K562 (cell line): Measurements from ENCODE around the gene SUPT5H. TPM values are rescaled to one million over a fixed set of nuclear protein-coding genes. Genes with fewer than 3 reads are reported as not detected.

Source experiments
- CHAMP1 ChIP-seq: fragments of 450-650 bp; IDR thresholded peaks from 2 replicates; pipeline ENCODE4 v1.6.1; 2016; ENCODE audit warnings: mild to moderate bottlenecking
- CHD4 ChIP-seq: fragments of 200-600 bp; sonication (generic); IDR thresholded peaks from 3 replicates; pipeline ENCODE4 v1.6.1; 2012; ENCODE audit warnings: low read depth, mild to moderate bottlenecking, mixed read lengths, low read length, inconsistent platforms; ENCODE audit not compliant: insufficient read depth, insufficient replicate concordance, poor library complexity, severe bottlenecking
- FOXP4 ChIP-seq: sonication (generic); formaldehyde crosslinking; IDR thresholded peaks from 2 replicates; pipeline ENCODE4 v1.8.0; 2022; ENCODE audit warnings: mild to moderate bottlenecking, missing genetic modification reagents, borderline replicate concordance
- MEF2A ChIP-seq: IDR thresholded peaks from 2 replicates; pipeline ENCODE4 v1.6.1; 2011; ENCODE audit warnings: low read depth, mild to moderate bottlenecking, low read length, moderate library complexity; ENCODE audit not compliant: control insufficient read depth
- NFYB ChIP-seq: IDR thresholded peaks from 2 replicates; pipeline ENCODE4 v1.6.1; 2011; ENCODE audit warnings: mild to moderate bottlenecking, moderate library complexity; ENCODE audit not compliant: insufficient read length; ENCODE audit errors: extremely low read depth
- PRPF4 ChIP-seq: fragments of 200-400 bp; formaldehyde crosslinking; IDR thresholded peaks from one replicate; pipeline ENCODE4 v1.6.1; 2017; ENCODE audit warnings: low read length, low read depth, mild to moderate bottlenecking; ENCODE audit not compliant: insufficient read depth, poor library complexity, severe bottlenecking
- SIX5 ChIP-seq, 2 experiments: IDR thresholded peaks; 2 replicates each; pipeline ENCODE4 v1.6.1; 2011; ENCODE audit warnings: low read length in 2 of 2, borderline replicate concordance in 1 of 2, low read depth in 1 of 2, mild to moderate bottlenecking in 1 of 2, moderate library complexity in 1 of 2; ENCODE audit not compliant: insufficient read depth in 1 of 2
- SPI1 ChIP-seq: IDR thresholded peaks from 2 replicates; pipeline ENCODE4 v1.6.1; 2011; ENCODE audit warnings: low read depth, low read length, control low read depth, borderline replicate concordance
- ZNF347 ChIP-seq: fragments of 450-650 bp; formaldehyde crosslinking; IDR thresholded peaks from 2 replicates; pipeline ENCODE4 v1.4.0; 2020; ENCODE audit warnings: low read depth, mild to moderate bottlenecking, moderate library complexity
- polyA plus RNA-seq, 8 experiments: library from polyadenylated mRNA; depleted of rRNA in 4 of 8; stranded (reverse) in 5 of 8; unstranded in 3 of 8; fragments of >200 nt; fragmentation: Nextera tagmentation in 2 of 8; fragmentation: Illumina TruSeq in 1 of 8; extraction: Ambion mirVana in 2 of 8; extraction: Trizol in 1 of 8; gene quantifications; 2 replicates each; pipeline versions ENCODE4 v1.2.1 to v1.2.3, GENCODE V29; 2011 to 2014; ENCODE audit warnings: inconsistent platforms in 1 of 8, missing spikeins in 1 of 8
- total RNA-seq, 7 experiments: library from RNA; depleted of rRNA in 6 of 7; stranded (reverse); fragments of >200 nt in 6 of 7; fragmentation: Illumina TruSeq in 2 of 7; extraction: Trizol in 2 of 7; gene quantifications; 2 replicates each; pipeline versions ENCODE4 v1.2.1 to v1.2.3, GENCODE V29; 2011 to 2021; ENCODE audit warnings: low replicate concordance in 1 of 7
- TF ChIP-seq, protein P1 (sequence below): IDR thresholded peaks from 2 replicates; pipeline ENCODE4 v1.6.1; 2011; ENCODE audit warnings: borderline replicate concordance, low read depth, mild to moderate bottlenecking, moderate library complexity, low read length; ENCODE audit not compliant: insufficient read depth, poor library complexity, severe bottlenecking
- TF ChIP-seq, protein P2 (sequence below): fragments of 450-650 bp; IDR thresholded peaks from 2 replicates; pipeline ENCODE4 v1.7.0; 2016; ENCODE audit warnings: borderline replicate concordance

The SUPT5H gene
- total and polyA plus RNA-seq, 9 of the 15 experiments (the other 6 are each of a cell fraction or from before 2014, with no cell fraction given), result 13.3 to 85.9 (median 35.9) TPM

DNA sequence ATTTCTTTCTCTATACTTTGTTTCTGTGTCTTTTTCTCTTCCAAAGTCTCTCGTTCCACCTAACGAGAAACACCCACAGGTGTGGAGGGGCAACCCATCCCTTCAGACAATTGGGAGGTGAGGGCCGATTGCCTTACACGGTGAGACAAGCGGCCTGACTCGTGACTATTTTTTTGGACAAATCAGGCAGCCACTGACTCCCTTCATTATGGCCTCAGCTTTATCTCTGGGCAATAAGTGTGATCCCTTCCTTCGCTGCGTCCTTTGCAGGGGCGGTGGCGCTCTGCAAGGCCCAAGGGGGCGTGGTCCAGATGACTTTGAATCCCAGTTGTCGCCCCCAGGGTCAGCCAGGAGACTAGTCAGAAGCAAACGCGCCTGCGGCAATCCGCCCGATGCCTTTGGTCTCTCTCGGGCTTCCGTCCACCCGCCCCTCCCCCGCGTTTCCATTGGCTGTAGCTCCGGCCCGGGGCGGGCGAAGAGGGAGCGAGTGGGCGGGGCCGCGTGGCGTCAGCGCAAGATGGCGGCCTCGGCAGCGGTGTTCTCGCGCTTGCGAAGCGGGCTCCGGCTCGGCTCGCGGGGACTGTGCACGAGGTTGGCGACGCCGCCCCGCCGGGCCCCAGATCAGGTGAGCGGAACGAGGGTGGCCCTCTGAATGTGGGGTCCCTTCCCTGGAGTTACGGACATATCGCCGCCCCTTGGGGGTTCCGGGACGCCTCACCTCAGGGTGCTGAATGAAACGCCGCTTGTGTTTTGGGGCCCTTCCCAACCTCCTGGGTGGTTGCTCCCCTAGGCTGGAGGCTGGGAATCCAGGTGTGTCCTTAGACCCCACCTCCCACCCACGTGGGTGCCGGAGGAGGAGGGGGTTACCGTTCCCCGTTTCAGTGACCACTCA lies 35.2 kb downstream of the SUPT5H start, which contains the start of gene TIMM50 (continued):
- no peak for TF ChIP-seq CHD4
- no peak for TF ChIP-seq ZNF347 (CRISPR knock-in tag)
- TF ChIP-seq SPI1, result no peak
- no peak for TF ChIP-seq CHAMP1
- TF ChIP-seq PRPF4, result no peak
- TF ChIP-seq, protein P1, sequence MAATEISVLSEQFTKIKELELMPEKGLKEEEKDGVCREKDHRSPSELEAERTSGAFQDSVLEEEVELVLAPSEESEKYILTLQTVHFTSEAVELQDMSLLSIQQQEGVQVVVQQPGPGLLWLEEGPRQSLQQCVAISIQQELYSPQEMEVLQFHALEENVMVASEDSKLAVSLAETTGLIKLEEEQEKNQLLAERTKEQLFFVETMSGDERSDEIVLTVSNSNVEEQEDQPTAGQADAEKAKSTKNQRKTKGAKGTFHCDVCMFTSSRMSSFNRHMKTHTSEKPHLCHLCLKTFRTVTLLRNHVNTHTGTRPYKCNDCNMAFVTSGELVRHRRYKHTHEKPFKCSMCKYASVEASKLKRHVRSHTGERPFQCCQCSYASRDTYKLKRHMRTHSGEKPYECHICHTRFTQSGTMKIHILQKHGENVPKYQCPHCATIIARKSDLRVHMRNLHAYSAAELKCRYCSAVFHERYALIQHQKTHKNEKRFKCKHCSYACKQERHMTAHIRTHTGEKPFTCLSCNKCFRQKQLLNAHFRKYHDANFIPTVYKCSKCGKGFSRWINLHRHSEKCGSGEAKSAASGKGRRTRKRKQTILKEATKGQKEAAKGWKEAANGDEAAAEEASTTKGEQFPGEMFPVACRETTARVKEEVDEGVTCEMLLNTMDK, result no peak
- TF ChIP-seq SIX5 (IDR thresholded peaks at IDR 0.05; ENCODE audit: borderline replicate concordance in 1 of 2, insufficient read depth in 1 of 2, low read depth in 1 of 2, low read length in 2 of 2), result 0 out of 4 replicates have a peak, but pooled peaks of 1 of the 2 experiments have one; percentile 16
- peak; percentile 84 for TF ChIP-seq NFYB
- peak; percentile 77; the same call in 1 of the 2 replicates for TF ChIP-seq FOXP4 (CRISPR knock-in tag)
- no peak for TF ChIP-seq MEF2A
- TF ChIP-seq, protein P2, sequence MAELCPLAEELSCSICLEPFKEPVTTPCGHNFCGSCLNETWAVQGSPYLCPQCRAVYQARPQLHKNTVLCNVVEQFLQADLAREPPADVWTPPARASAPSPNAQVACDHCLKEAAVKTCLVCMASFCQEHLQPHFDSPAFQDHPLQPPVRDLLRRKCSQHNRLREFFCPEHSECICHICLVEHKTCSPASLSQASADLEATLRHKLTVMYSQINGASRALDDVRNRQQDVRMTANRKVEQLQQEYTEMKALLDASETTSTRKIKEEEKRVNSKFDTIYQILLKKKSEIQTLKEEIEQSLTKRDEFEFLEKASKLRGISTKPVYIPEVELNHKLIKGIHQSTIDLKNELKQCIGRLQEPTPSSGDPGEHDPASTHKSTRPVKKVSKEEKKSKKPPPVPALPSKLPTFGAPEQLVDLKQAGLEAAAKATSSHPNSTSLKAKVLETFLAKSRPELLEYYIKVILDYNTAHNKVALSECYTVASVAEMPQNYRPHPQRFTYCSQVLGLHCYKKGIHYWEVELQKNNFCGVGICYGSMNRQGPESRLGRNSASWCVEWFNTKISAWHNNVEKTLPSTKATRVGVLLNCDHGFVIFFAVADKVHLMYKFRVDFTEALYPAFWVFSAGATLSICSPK, result no peak
